Hepatocyte (in vitro differentiated cells): ENCODE results near the gene TEAD1. TPM values are rescaled to one million over a fixed set of nuclear protein-coding genes. Genes with fewer than 3 reads are reported as not detected.

Experiments
- DNase-seq: peaks from one replicate; pipeline ENCODE4 v3.0.0-alpha.2; 2016; ENCODE audit warnings: low spot score
- H2AFZ ChIP-seq: fragments of 200-600 bp; sonication (generic); 2 replicates; pipeline ENCODE4 v1.6.0; 2016; ENCODE audit warnings: antibody characterized with exemption, mild to moderate bottlenecking
- H3K27ac ChIP-seq: fragments of 200-600 bp; sonication (generic); 2 replicates; pipeline ENCODE4 v1.5.1; 2016; ENCODE audit warnings: mild to moderate bottlenecking
- H3K27me3 ChIP-seq: fragments of 200-600 bp; sonication (generic); 2 replicates; pipeline ENCODE4 v1.6.1; 2016
- H3K36me3 ChIP-seq: fragments of 200-600 bp; sonication (generic); replicated peaks from 2 replicates; pipeline ENCODE4 v1.5.1; 2016; ENCODE audit warnings: low read depth; ENCODE audit not compliant: insufficient read depth
- H3K4me1 ChIP-seq: fragments of 200-600 bp; sonication (generic); 2 replicates; pipeline ENCODE4 v1.5.1; 2016; ENCODE audit warnings: mild to moderate bottlenecking, moderate library complexity; ENCODE audit not compliant: insufficient read depth
- H3K4me2 ChIP-seq: fragments of 200-600 bp; sonication (generic); 2 replicates; pipeline ENCODE4 v1.6.0; 2016
- H3K4me3 ChIP-seq: fragments of 200-600 bp; sonication (generic); 2 replicates; pipeline ENCODE4 v1.5.1; 2016; ENCODE audit warnings: mild to moderate bottlenecking
- H3K79me2 ChIP-seq: fragments of 200-600 bp; sonication (generic); 2 replicates; pipeline ENCODE4 v1.6.0; 2017; ENCODE audit warnings: mild to moderate bottlenecking
- H3K9me2 ChIP-seq: fragments of 200-600 bp; sonication (generic); replicated peaks from 2 replicates; pipeline ENCODE4 v1.6.0; 2017; ENCODE audit warnings: mild to moderate bottlenecking; ENCODE audit not compliant: insufficient read depth
- H3K9me3 ChIP-seq: fragments of 200-600 bp; sonication (generic); 2 replicates; pipeline ENCODE4 v1.5.1; 2016; ENCODE audit warnings: low read depth, mild to moderate bottlenecking
- H4K20me1 ChIP-seq: fragments of 200-600 bp; sonication (generic); 2 replicates; pipeline ENCODE4 v1.6.0; 2016; ENCODE audit warnings: mild to moderate bottlenecking; ENCODE audit not compliant: insufficient read depth, poor library complexity, severe bottlenecking
- CTCF ChIP-seq: fragments of 200-600 bp; sonication (generic); IDR thresholded peaks from 2 replicates; pipeline ENCODE4 v1.5.1; 2016; ENCODE audit warnings: antibody characterized with exemption, mild to moderate bottlenecking; ENCODE audit not compliant: poor library complexity
- EZH2 ChIP-seq: fragments of 200-600 bp; sonication (generic); IDR thresholded peaks from 2 replicates; pipeline ENCODE4 v1.6.1; 2016; ENCODE audit warnings: antibody characterized with exemption, mild to moderate bottlenecking, borderline replicate concordance
- EZH2phosphoT487 ChIP-seq: fragments of 200-600 bp; sonication (generic); IDR thresholded peaks from one replicate; pipeline ENCODE4 v1.6.1; 2018; ENCODE audit warnings: antibody characterized with exemption, mild to moderate bottlenecking, low read depth, moderate library complexity; ENCODE audit not compliant: unreplicated experiment, severe bottlenecking
- WGBS: methylation state at CpG from one replicate; pipeline ENCODE4 v1.1.6; 2016; ENCODE audit warnings: low lambda C conversion rate; ENCODE audit errors: missing lambda C conversion rate; 5-methylcytosine and 5-hydroxymethylcytosine counted together
- polyA plus RNA-seq: library from polyadenylated mRNA; unstranded; fragments of >200 nt; fragmentation: Nextera tagmentation; extraction: Ambion mirVana; gene quantifications from 2 replicates; pipeline ENCODE4 v1.2.1, GENCODE V29; 2016
- total RNA-seq: library from RNA; depleted of rRNA; stranded (reverse); fragments of >200 nt; gene quantifications from 2 replicates; pipeline ENCODE4 v1.2.3, GENCODE V29; 2014

TEAD1 gene
- total and polyA plus RNA-seq, 2 experiments from 2014 or later = 37.2 to 82.2 TPM

- peak; percentile 91 for DNase-seq
- 41% methylated on average over 14 of the region's 14 CpGs for WGBS
- H3K4me1 ChIP-seq = peaks cover 83% of the 10 kb centered on the region
- peak overlapping the region; percentile 66 for H3K4me2 ChIP-seq
- H3K79me2 ChIP-seq = peaks cover 85% of the 10 kb centered on the region
- H2AFZ ChIP-seq = no peak overlapping the region
- no peak for TF ChIP-seq EZH2phosphoT487
- no peak for TF ChIP-seq CTCF
- TF ChIP-seq EZH2 = no peak
- peaks cover 2% of the 10 kb centered on the region for H4K20me1 ChIP-seq
- peak overlapping the region; percentile 97 for H3K27ac ChIP-seq
- H3K9me3 ChIP-seq = no peaks in the 10 kb centered on the region
- no peaks in the 10 kb centered on the region for H3K27me3 ChIP-seq
- no peaks in the 10 kb centered on the region for H3K9me2 ChIP-seq
- no peak overlapping the region for H3K4me3 ChIP-seq
- no peaks in the 10 kb centered on the region for H3K36me3 ChIP-seq
Observed at GRCh38 chr11:12692229-12693075, 18.2 kb downstream of the TEAD1 start.

- Histone ChIP-seq H3K79me2 (peaks cover 85% of the 10 kb centered on the region), H3K4me3 (no peak overlapping the region), H4K20me1 (no peaks in the 10 kb centered on the region), H3K4me2 (peak overlapping the region; percentile 66), H2AFZ (no peak overlapping the region), H3K27me3 (no peaks in the 10 kb centered on the region), H3K27ac (peak overlapping the region; percentile 97), H3K36me3 (no peaks in the 10 kb centered on the region), H3K9me3 (no peaks in the 10 kb centered on the region), H3K4me1 (peaks cover 77% of the 10 kb centered on the region), H3K9me2 (no peaks in the 10 kb centered on the region)
- WGBS = 59% methylated on average over 5 of the region's 5 CpGs
- no peak for DNase-seq
- no peak for TF ChIP-seq CTCF
- no peak for TF ChIP-seq EZH2phosphoT487
- no peak for TF ChIP-seq EZH2
Observed at GRCh38 chr11:12693094-12693478, 18.9 kb downstream of the TEAD1 start.

GRCh38 chr11:12693479-12694182, 19.4 kb downstream of the TEAD1 start:
- peak; percentile 73 for DNase-seq
- H3K79me2 ChIP-seq = peaks cover 85% of the 10 kb centered on the region

More at GRCh38 chr11:12693479-12694182, 19.4 kb downstream of the TEAD1 start:
- TF ChIP-seq CTCF = no peak
- no peak for TF ChIP-seq EZH2phosphoT487
- no peak for TF ChIP-seq EZH2
- no peaks in the 10 kb centered on the region for H3K36me3 ChIP-seq
- H4K20me1 ChIP-seq = peaks cover 2% of the 10 kb centered on the region
- peak overlapping the region; percentile 66 for H3K4me2 ChIP-seq
- H3K9me2 ChIP-seq = no peaks in the 10 kb centered on the region
- H3K9me3 ChIP-seq = no peaks in the 10 kb centered on the region
- peaks cover 72% of the 10 kb centered on the region for H3K4me1 ChIP-seq
- H2AFZ ChIP-seq = peak overlapping the region; percentile 7
- 18% methylated on average over 13 of the region's 13 CpGs for WGBS
- H3K27ac ChIP-seq = peak overlapping the region; percentile 97
- no peak overlapping the region for H3K4me3 ChIP-seq
- no peaks in the 10 kb centered on the region for H3K27me3 ChIP-seq
